Measurements from ENCODE around the gene GALNT17. TPM values are rescaled to one million over a fixed set of nuclear protein-coding genes. Genes with fewer than 3 reads are reported as not detected.

Gene GALNT17
- total and polyA plus RNA-seq, 2 experiments from 2014 or later = 11.1 to 65.6 TPM

- TF ChIP-seq, protein P1, sequence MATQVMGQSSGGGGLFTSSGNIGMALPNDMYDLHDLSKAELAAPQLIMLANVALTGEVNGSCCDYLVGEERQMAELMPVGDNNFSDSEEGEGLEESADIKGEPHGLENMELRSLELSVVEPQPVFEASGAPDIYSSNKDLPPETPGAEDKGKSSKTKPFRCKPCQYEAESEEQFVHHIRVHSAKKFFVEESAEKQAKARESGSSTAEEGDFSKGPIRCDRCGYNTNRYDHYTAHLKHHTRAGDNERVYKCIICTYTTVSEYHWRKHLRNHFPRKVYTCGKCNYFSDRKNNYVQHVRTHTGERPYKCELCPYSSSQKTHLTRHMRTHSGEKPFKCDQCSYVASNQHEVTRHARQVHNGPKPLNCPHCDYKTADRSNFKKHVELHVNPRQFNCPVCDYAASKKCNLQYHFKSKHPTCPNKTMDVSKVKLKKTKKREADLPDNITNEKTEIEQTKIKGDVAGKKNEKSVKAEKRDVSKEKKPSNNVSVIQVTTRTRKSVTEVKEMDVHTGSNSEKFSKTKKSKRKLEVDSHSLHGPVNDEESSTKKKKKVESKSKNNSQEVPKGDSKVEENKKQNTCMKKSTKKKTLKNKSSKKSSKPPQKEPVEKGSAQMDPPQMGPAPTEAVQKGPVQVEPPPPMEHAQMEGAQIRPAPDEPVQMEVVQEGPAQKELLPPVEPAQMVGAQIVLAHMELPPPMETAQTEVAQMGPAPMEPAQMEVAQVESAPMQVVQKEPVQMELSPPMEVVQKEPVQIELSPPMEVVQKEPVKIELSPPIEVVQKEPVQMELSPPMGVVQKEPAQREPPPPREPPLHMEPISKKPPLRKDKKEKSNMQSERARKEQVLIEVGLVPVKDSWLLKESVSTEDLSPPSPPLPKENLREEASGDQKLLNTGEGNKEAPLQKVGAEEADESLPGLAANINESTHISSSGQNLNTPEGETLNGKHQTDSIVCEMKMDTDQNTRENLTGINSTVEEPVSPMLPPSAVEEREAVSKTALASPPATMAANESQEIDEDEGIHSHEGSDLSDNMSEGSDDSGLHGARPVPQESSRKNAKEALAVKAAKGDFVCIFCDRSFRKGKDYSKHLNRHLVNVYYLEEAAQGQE (IDR thresholded peaks at IDR 0.05; ENCODE audit: unreplicated experiment) = no peak
- TF ChIP-seq, protein P2, sequence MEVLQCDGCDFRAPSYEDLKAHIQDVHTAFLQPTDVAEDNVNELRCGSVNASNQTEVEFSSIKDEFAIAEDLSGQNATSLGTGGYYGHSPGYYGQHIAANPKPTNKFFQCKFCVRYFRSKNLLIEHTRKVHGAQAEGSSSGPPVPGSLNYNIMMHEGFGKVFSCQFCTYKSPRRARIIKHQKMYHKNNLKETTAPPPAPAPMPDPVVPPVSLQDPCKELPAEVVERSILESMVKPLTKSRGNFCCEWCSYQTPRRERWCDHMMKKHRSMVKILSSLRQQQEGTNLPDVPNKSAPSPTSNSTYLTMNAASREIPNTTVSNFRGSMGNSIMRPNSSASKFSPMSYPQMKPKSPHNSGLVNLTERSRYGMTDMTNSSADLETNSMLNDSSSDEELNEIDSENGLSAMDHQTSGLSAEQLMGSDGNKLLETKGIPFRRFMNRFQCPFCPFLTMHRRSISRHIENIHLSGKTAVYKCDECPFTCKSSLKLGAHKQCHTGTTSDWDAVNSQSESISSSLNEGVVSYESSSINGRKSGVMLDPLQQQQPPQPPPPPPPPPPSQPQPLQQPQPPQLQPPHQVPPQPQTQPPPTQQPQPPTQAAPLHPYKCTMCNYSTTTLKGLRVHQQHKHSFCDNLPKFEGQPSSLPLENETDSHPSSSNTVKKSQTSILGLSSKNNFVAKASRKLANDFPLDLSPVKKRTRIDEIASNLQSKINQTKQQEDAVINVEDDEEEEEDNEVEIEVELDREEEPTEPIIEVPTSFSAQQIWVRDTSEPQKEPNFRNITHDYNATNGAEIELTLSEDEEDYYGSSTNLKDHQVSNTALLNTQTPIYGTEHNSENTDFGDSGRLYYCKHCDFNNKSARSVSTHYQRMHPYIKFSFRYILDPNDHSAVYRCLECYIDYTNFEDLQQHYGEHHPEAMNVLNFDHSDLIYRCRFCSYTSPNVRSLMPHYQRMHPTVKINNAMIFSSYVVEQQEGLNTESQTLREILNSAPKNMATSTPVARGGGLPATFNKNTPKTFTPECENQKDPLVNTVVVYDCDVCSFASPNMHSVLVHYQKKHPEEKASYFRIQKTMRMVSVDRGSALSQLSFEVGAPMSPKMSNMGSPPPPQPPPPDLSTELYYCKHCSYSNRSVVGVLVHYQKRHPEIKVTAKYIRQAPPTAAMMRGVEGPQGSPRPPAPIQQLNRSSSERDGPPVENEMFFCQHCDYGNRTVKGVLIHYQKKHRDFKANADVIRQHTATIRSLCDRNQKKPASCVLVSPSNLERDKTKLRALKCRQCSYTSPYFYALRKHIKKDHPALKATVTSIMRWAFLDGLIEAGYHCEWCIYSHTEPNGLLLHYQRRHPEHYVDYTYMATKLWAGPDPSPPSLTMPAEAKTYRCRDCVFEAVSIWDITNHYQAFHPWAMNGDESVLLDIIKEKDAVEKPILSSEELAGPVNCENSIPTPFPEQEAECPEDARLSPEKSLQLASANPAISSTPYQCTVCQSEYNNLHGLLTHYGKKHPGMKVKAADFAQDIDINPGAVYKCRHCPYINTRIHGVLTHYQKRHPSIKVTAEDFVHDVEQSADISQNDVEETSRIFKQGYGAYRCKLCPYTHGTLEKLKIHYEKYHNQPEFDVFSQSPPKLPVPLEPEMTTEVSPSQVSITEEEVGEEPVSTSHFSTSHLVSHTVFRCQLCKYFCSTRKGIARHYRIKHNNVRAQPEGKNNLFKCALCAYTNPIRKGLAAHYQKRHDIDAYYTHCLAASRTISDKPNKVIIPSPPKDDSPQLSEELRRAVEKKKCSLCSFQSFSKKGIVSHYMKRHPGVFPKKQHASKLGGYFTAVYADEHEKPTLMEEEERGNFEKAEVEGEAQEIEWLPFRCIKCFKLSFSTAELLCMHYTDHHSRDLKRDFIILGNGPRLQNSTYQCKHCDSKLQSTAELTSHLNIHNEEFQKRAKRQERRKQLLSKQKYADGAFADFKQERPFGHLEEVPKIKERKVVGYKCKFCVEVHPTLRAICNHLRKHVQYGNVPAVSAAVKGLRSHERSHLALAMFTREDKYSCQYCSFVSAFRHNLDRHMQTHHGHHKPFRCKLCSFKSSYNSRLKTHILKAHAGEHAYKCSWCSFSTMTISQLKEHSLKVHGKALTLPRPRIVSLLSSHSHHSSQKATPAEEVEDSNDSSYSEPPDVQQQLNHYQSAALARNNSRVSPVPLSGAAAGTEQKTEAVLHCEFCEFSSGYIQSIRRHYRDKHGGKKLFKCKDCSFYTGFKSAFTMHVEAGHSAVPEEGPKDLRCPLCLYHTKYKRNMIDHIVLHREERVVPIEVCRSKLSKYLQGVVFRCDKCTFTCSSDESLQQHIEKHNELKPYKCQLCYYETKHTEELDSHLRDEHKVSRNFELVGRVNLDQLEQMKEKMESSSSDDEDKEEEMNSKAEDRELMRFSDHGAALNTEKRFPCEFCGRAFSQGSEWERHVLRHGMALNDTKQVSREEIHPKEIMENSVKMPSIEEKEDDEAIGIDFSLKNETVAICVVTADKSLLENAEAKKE (CRISPR knock-in tag; IDR thresholded peaks at IDR 0.05) = no peak
Observed at GRCh38 chr7:71140264-71140663, 8.3 kb downstream of the GALNT17 start (continued).

GRCh38 chr7:71144963-71145362, 13.0 kb downstream of the GALNT17 start:
- Histone ChIP-seq H3K4me2 (no peak overlapping the region), H3K79me2 (replicated peaks; ENCODE audit: insufficient read depth) (peaks cover 98% of the 10 kb centered on the region), H3K4me3 (no peak overlapping the region), H3K4me1 (ENCODE audit: insufficient read depth) (peaks cover 18% of the 10 kb centered on the region), H3F3A (replicated peaks; ENCODE audit: low read depth) (no peaks in the 10 kb centered on the region), H3K27me3 (ENCODE audit: insufficient read depth) (no peaks in the 10 kb centered on the region), H2AFZ (no peak overlapping the region), H3K36me3 (ENCODE audit: insufficient read depth) (peaks cover 17% of the 10 kb centered on the region), H4K20me1 (replicated peaks; ENCODE audit: insufficient read depth) (peaks cover under 1% of the 10 kb centered on the region), H3K9me2 (ENCODE audit: insufficient read depth) (no peaks in the 10 kb centered on the region), H3K27ac (ENCODE audit: low read depth) (no peak overlapping the region)
- peaks cover 14% of the 10 kb centered on the region for H3K4me1 Mint-ChIP-seq
- no peak overlapping the region for H3K27ac Mint-ChIP-seq
- H3K27me3 Mint-ChIP-seq (ENCODE audit: insufficient read depth, low read depth, poor library complexity) = peaks cover 4% of the 10 kb centered on the region
- H3K9me3 Mint-ChIP-seq = peaks cover 3% of the 10 kb centered on the region
- H3K36me3 Mint-ChIP-seq (ENCODE audit: low read depth) = peaks cover 77% of the 10 kb centered on the region
- ATAC-seq (no peak), DNase-seq (ENCODE audit: low spot score) (no peak)
- no peak overlapping the region for H3K4me3 Mint-ChIP-seq
- no peak for TF ChIP-seq ETS1 (IDR thresholded peaks at IDR 0.05)
- TF ChIP-seq EZH2 (IDR thresholded peaks at IDR 0.05; ENCODE audit: low read depth, unreplicated experiment) = no peak
- TF ChIP-seq, protein P1 (IDR thresholded peaks at IDR 0.05; ENCODE audit: unreplicated experiment) = no peak
- TF ChIP-seq ZNF114 (CRISPR knock-in tag; IDR thresholded peaks at IDR 0.05) = no peak
- no peak for TF ChIP-seq CREB1 (CRISPR knock-in tag; IDR thresholded peaks at IDR 0.05; ENCODE audit: low read depth)
- TF ChIP-seq ZNF331 (CRISPR knock-in tag; IDR thresholded peaks at IDR 0.05; ENCODE audit: low read depth) = no peak
- no peak for TF ChIP-seq EZH2phosphoT487 (IDR thresholded peaks at IDR 0.05; ENCODE audit: unreplicated experiment)
- no peak for TF ChIP-seq JUNB (IDR thresholded peaks at IDR 0.05; ENCODE audit: unreplicated experiment)
- TF ChIP-seq POLR2AphosphoS5 (IDR thresholded peaks at IDR 0.05; ENCODE audit: low read depth) = no peak

Measured in GM23338 (cell line).